CD14-positive monocyte (primary cell): ENCODE results near the gene UGDH. TPM values are rescaled to one million over a fixed set of nuclear protein-coding genes. Genes with fewer than 3 reads are reported as not detected.

Experiments used
- DNase-seq, 3 donors: peaks; one replicate each; pipeline ENCODE4 v3.0.0-alpha.2; 2011 to 2022
- H2AFZ ChIP-seq: 2 replicates; pipeline ENCODE4 v1.6.0; 2012; ENCODE audit warnings: mild to moderate bottlenecking, low read depth, low read length, inconsistent platforms; ENCODE audit not compliant: insufficient read depth, poor library complexity, severe bottlenecking
- H3K27ac ChIP-seq, 2 donors: 1 replicate in 1 of 2; 2 replicates in 1 of 2; pipeline ENCODE4 v1.5.1; 2012 to 2013; ENCODE audit warnings: low read length in 2 of 2, control low read depth in 1 of 2, inconsistent platforms in 1 of 2, low read depth in 1 of 2, mild to moderate bottlenecking in 1 of 2
- H3K27me3 ChIP-seq, 2 donors: one replicate each; pipeline versions ENCODE4 v1.6.0 to v1.6.1; 2011 to 2013; ENCODE audit warnings: low read length in 2 of 2; ENCODE audit not compliant: control insufficient read depth in 2 of 2, insufficient read depth in 2 of 2
- H3K36me3 ChIP-seq, 2 donors: replicated peaks in 1 of 2; 1 replicate in 1 of 2; 2 replicates in 1 of 2; pipeline versions ENCODE4 v1.5.1 to v1.6.1; 2012 to 2013; ENCODE audit warnings: low read length in 2 of 2, control low read depth in 1 of 2, inconsistent platforms in 1 of 2, mild to moderate bottlenecking in 1 of 2; ENCODE audit not compliant: insufficient read depth in 2 of 2, control insufficient read depth in 1 of 2
- H3K4me1 ChIP-seq, 2 donors: 1 replicate in 1 of 2; 2 replicates in 1 of 2; pipeline versions ENCODE4 v1.5.1 to v1.6.1; 2012 to 2013; ENCODE audit warnings: low read length in 2 of 2, control low read depth in 1 of 2, inconsistent platforms in 1 of 2, mild to moderate bottlenecking in 1 of 2, moderate library complexity in 1 of 2; ENCODE audit not compliant: insufficient read depth in 2 of 2, control insufficient read depth in 1 of 2
- H3K4me2 ChIP-seq: replicated peaks from 2 replicates; pipeline ENCODE3; 2012; ENCODE audit warnings: low read length, moderate library complexity, mild to moderate bottlenecking; ENCODE audit not compliant: poor library complexity, severe bottlenecking; ENCODE audit errors: extremely low read depth
- H3K4me3 ChIP-seq, 3 experiments: fragments of 200-600 bp in 1 of 3; sonication (generic) in 1 of 3; replicated peaks in 1 of 3; 1 replicate in 2 of 3; 2 replicates in 1 of 3; pipeline ENCODE4 v1.5.1; 2011 to 2013; ENCODE audit warnings: low read length in 3 of 3, mild to moderate bottlenecking in 3 of 3, control low read depth in 2 of 3, low read depth in 2 of 3, inconsistent platforms in 1 of 3, moderate library complexity in 1 of 3
- H3K79me2 ChIP-seq: 2 replicates; pipeline ENCODE4 v1.6.0; 2012; ENCODE audit warnings: mild to moderate bottlenecking, control low read depth, inconsistent platforms, low read length, moderate library complexity; ENCODE audit not compliant: insufficient read depth
- H3K9ac ChIP-seq: 2 replicates; pipeline ENCODE4 v1.6.0; 2017; ENCODE audit warnings: low read length, mild to moderate bottlenecking; ENCODE audit not compliant: insufficient read depth, poor library complexity, severe bottlenecking
- H3K9me3 ChIP-seq, 2 donors: replicated peaks in 1 of 2; 1 replicate in 1 of 2; 2 replicates in 1 of 2; pipeline versions ENCODE4 v1.5.1 to v1.6.1; 2012 to 2013; ENCODE audit warnings: low read length in 2 of 2, control low read depth in 1 of 2; ENCODE audit not compliant: control insufficient read depth in 1 of 2, insufficient read depth in 1 of 2
- H4K20me1 ChIP-seq: 2 replicates; pipeline ENCODE4 v1.6.0; 2012; ENCODE audit warnings: mild to moderate bottlenecking, low read length, control low read depth, moderate library complexity; ENCODE audit not compliant: insufficient read depth
- H3K27ac Mint-ChIP-seq, 7 donors: one replicate each; pipeline ENCODE4 v1.8.0; 2020; ENCODE audit warnings: mild to moderate bottlenecking in 7 of 7, mixed read lengths in 7 of 7, moderate library complexity in 6 of 7, inconsistent platforms in 2 of 7
- H3K27me3 Mint-ChIP-seq, 3 donors: one replicate each; pipeline ENCODE4 v1.8.0; 2021 to 2022; ENCODE audit warnings: low read depth in 3 of 3, mild to moderate bottlenecking in 3 of 3, mixed read lengths in 3 of 3, moderate library complexity in 3 of 3, inconsistent platforms in 1 of 3
- H3K36me3 Mint-ChIP-seq, 2 donors: one replicate each; pipeline ENCODE4 v1.8.0; 2020; ENCODE audit warnings: mixed read lengths in 2 of 2, inconsistent platforms in 1 of 2, mild to moderate bottlenecking in 1 of 2
- H3K4me1 Mint-ChIP-seq: one replicate; pipeline ENCODE4 v1.8.0; 2020; ENCODE audit warnings: mild to moderate bottlenecking, mixed read lengths
- H3K4me3 Mint-ChIP-seq, 2 donors: one replicate each; pipeline ENCODE4 v1.8.0; 2020; ENCODE audit warnings: mild to moderate bottlenecking in 2 of 2, mixed read lengths in 2 of 2, moderate library complexity in 1 of 2
- H3K9me3 Mint-ChIP-seq, 7 donors: one replicate each; pipeline ENCODE4 v1.8.0; 2020 to 2022; ENCODE audit warnings: mixed read lengths in 7 of 7, mild to moderate bottlenecking in 6 of 7, moderate library complexity in 6 of 7, inconsistent platforms in 2 of 7
- CTCF ChIP-seq: fragments of 200-600 bp; IDR thresholded peaks from one replicate; pipeline ENCODE4 v1.8.0; 2022; ENCODE audit warnings: antibody characterized with exemption, mild to moderate bottlenecking
- WGBS: methylation state at CpG from one replicate; pipeline ENCODE4 v1.1.5; 2013; ENCODE audit warnings: missing lambda C conversion rate; ENCODE audit not compliant: insufficient coverage; 5-methylcytosine and 5-hydroxymethylcytosine counted together
- intact Hi-C, 2 donors: fragments of 100-400 bp; cut with micrococcal nuclease; formaldehyde crosslinking; loops; one replicate each; pipeline versions ENCODE4 v1.15.0 to v1.15.1; 2023
- polyA plus RNA-seq, 3 donors: library from polyadenylated mRNA; depleted of rRNA in 1 of 3; unstranded in 2 of 3; stranded (reverse) in 1 of 3; fragments of 300-500 nt in 2 of 3; fragments of >200 nt in 1 of 3; fragmentation: Illumina TruSeq in 2 of 3; gene quantifications; 1 replicate in 2 of 3; 2 replicates in 1 of 3; pipeline ENCODE4 v1.2.3, GENCODE V29; 2012 to 2021

The UGDH gene
- polyA plus RNA-seq, 3 donors, result 4.6 to 19.7 (median 16.7) TPM

GRCh38 chr4:39450618-39451017 is 76.6 kb downstream of the UGDH start:
- peaks cover 5 to 16% of the 10 kb centered on the region in 2 donors for H3K4me1 ChIP-seq
- peaks cover 5 to 9% (median 8%) of the 10 kb centered on the region in 3 donors for H3K27me3 Mint-ChIP-seq
- H3K9me3 Mint-ChIP-seq, result peaks cover 0 to 4% (median 0%) of the 10 kb centered on the region in 7 donors
- peaks cover 51% of the 10 kb centered on the region for H4K20me1 ChIP-seq
- H3K27ac Mint-ChIP-seq, result peak overlapping the region in 1 of 7 donors; percentile 20
- peaks cover 48 to 67% of the 10 kb centered on the region in 2 donors for H3K36me3 Mint-ChIP-seq
- no peak for TF ChIP-seq CTCF
- peaks cover 6% of the 10 kb centered on the region for H3K79me2 ChIP-seq
- H3K9me3 ChIP-seq, result no peaks in the 10 kb centered on the region
- peaks cover 0 to 5% of the 10 kb centered on the region in 2 donors for H3K27me3 ChIP-seq
- DNase-seq, result no peak
- intact Hi-C loops, result loop anchor here (10.0 kb wide), 2 partner anchors 244 to 266 kb away; partner anchors contain the start of genes UBE2K (in 1 of the 2) and WDR19 (in 1 of the 2)
- peaks cover 13% of the 10 kb centered on the region for H3K4me1 Mint-ChIP-seq
- no peak overlapping the region for H3K9ac ChIP-seq
- no peak overlapping the region for H3K4me3 Mint-ChIP-seq
- peaks cover 50 to 66% of the 10 kb centered on the region in 2 donors for H3K36me3 ChIP-seq
- H2AFZ ChIP-seq, result no peak overlapping the region
- no peak overlapping the region for H3K4me3 ChIP-seq
- no peak overlapping the region for H3K4me2 ChIP-seq
- 89% methylated on average over 1 of the region's 2 CpGs for WGBS
- H3K27ac ChIP-seq, result no peak overlapping the region

Other genes starting within 250 kb of the UGDH start
- gene RFC1, start 161.1 kb downstream of the UGDH start, polyA plus RNA-seq, result 10 to 100 TPM in 2 of 3 donors, 1 to 10 TPM in 1; 8.7 to 15.0 (median 14.6) TPM
- gene KLB, start 120.5 kb downstream of the UGDH start, polyA plus RNA-seq, result not detected
- gene RPL9, start 68.5 kb downstream of the UGDH start, polyA plus RNA-seq, result 1,000 to 10,000 TPM in 1 of 3 donors, 100 to 1,000 TPM in 2; 821 to 1,937 (median 828) TPM
- 1 to 10 TPM; 7.2 to 8.9 (median 7.8) TPM for gene LIAS, start 68.4 kb downstream of the UGDH start, polyA plus RNA-seq
- gene SMIM14, start 111.4 kb upstream of the UGDH start, polyA plus RNA-seq, result 100 to 1,000 TPM in 2 of 3 donors, 10 to 100 TPM in 1; 13.6 to 152 (median 140) TPM
- gene UBE2K, start 170.7 kb upstream of the UGDH start, polyA plus RNA-seq, result 10 to 100 TPM; 24.2 to 66.8 (median 50.0) TPM